Measurements from ENCODE around the gene RTN4RL2. TPM values are rescaled to one million over a fixed set of nuclear protein-coding genes. Genes with fewer than 3 reads are reported as not detected.

The RTN4RL2 gene
- total and polyA plus RNA-seq, 2 donors (not counting 3 experiments of a cell fraction or from before 2014, with no cell fraction given) = 0.35 to 1.3 TPM

GRCh38 chr11:57414612-57415212, 45.6 kb upstream of the RTN4RL2 start:
- TF ChIP-seq JUN (IDR thresholded peaks at IDR 0.05; ENCODE audit: borderline replicate concordance, insufficient read depth, insufficient read length, low read depth) (no peak), GATA2 (IDR thresholded peaks at IDR 0.05; ENCODE audit: insufficient read depth, insufficient read length, low read depth, low read length) (no peak), FOS (IDR thresholded peaks at IDR 0.05; ENCODE audit: borderline replicate concordance, insufficient read depth, low read length) (no peak), EZH2 (IDR thresholded peaks at IDR 0.05; ENCODE audit: borderline replicate concordance, low read depth, low read length, severe bottlenecking) (no peak), POLR2AphosphoS5 (IDR thresholded peaks at IDR 0.05; ENCODE audit: insufficient read depth, low read depth, low read length) (no peak), POLR2A (IDR thresholded peaks at IDR 0.05; ENCODE audit: low read depth, low read length) (no peak), MYC (IDR thresholded peaks at IDR 0.05; ENCODE audit: low read depth, low read length) (no peak)
- TF ChIP-seq, protein P1, sequence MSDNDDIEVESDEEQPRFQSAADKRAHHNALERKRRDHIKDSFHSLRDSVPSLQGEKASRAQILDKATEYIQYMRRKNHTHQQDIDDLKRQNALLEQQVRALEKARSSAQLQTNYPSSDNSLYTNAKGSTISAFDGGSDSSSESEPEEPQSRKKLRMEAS (IDR thresholded peaks at IDR 0.05; ENCODE audit: insufficient read depth, insufficient read length) = no peak
- TF ChIP-seq, protein P2, sequence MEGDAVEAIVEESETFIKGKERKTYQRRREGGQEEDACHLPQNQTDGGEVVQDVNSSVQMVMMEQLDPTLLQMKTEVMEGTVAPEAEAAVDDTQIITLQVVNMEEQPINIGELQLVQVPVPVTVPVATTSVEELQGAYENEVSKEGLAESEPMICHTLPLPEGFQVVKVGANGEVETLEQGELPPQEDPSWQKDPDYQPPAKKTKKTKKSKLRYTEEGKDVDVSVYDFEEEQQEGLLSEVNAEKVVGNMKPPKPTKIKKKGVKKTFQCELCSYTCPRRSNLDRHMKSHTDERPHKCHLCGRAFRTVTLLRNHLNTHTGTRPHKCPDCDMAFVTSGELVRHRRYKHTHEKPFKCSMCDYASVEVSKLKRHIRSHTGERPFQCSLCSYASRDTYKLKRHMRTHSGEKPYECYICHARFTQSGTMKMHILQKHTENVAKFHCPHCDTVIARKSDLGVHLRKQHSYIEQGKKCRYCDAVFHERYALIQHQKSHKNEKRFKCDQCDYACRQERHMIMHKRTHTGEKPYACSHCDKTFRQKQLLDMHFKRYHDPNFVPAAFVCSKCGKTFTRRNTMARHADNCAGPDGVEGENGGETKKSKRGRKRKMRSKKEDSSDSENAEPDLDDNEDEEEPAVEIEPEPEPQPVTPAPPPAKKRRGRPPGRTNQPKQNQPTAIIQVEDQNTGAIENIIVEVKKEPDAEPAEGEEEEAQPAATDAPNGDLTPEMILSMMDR (IDR thresholded peaks at IDR 0.05; ENCODE audit: extremely low read depth in 1 of 2, insufficient read depth in 1 of 2, low read depth in 1 of 2, low read length in 2 of 2) = no peak
- dilution Hi-C loops (cut with MboI; ENCODE audit: extremely low pct_ligation_motif_present, low sequenced_read_pairs) = no loop called here
- Histone ChIP-seq H3K36me3 (ENCODE audit: control insufficient read depth in 2 of 2, extremely low read depth in 1 of 2, insufficient read depth in 2 of 2, low read length in 2 of 2) (peaks cover 17% of the 10 kb centered on the region in 2 experiments), H3K9ac (replicated peaks; ENCODE audit: extremely low read depth, insufficient read depth, low read length) (no peak overlapping the region), H3K27me3 (ENCODE audit: control insufficient read depth in 2 of 2, insufficient read depth in 2 of 2, low read length in 2 of 2) (no peaks in the 10 kb centered on the region), H4K20me1 (replicated peaks; ENCODE audit: control insufficient read depth, extremely low read depth, insufficient read depth, low read length) (no peaks in the 10 kb centered on the region), H2AFZ (ENCODE audit: low read depth, low read length) (no peak overlapping the region), H3K27ac (ENCODE audit: insufficient read depth, low read depth, low read length) (no peak overlapping the region), H3K4me3 (replicated peaks in 1 of 3; ENCODE audit: insufficient read depth in 1 of 3, low read depth in 1 of 3, low read length in 3 of 3) (no peak overlapping the region), H3K4me1 (ENCODE audit: control insufficient read depth, extremely low read depth, insufficient read depth, low read length) (peaks cover 32% of the 10 kb centered on the region), H3K79me2 (ENCODE audit: control insufficient read depth, insufficient read depth, low read length) (no peaks in the 10 kb centered on the region), H3K9me3 (replicated peaks; ENCODE audit: control insufficient read depth, insufficient read depth, low read length) (no peaks in the 10 kb centered on the region), H3K9me1 (replicated peaks; ENCODE audit: control insufficient read depth, extremely low read depth, insufficient read depth, low read length) (no peaks in the 10 kb centered on the region), H3K4me2 (ENCODE audit: insufficient read depth, low read length) (no peak overlapping the region)
- no TSS peak for BruUV-seq (replicated peaks)
- CTCF ChIA-PET = no interaction called here
- intact Hi-C loops (cut with micrococcal nuclease) = no loop called here
- POLR2A ChIA-PET = no interaction called here
- FAIRE-seq (no peak), DNase-seq (ENCODE audit: low read depth, low spot score) (no peak)

Measured in endothelial cell of umbilical vein (primary cell).